Measurements from ENCODE around the gene CYBA.

Gene CYBA

DNA sequence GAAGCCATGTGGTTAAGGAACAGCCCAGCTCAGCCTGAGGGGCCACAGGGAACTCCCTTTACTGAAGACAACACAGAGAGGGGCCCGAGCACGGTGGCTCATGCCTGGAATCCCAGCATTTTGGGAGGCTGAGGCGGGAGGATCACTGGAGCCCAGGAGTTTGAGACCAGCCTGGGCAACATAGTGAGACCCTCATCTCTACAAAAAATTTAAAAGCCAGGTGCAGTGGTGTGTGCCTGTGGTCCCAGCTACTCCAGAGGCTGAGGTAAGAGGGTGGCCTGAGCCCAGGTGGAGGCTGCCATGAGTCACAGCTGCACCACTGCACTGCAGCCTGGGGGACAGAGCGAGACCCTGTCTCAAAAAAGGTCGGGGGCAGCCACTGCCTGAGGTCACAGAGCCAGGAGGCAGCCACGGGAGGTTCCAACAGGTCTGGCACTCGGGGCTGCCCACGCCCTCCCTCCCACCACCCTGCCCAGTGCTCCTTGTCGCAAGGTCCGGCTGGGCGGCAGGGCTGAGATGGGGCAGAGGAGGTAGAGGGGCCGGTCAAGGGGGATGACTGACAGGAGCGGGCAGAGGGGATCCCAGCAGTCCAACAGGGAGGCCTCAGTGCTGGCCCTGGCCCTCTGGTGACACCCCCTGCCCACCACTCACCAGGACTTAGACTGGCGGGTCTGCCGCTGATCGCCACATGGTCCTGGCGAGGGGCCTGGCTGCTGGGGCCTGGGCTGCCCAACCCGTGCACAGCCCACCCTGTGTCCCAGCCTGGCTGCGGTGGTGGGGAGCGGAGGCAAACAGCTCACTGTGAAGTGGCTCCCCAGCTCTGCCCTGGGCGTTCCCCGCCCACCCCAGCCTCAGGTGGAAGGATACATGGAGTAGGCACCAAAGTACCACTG is 3.4 kb downstream of the CYBA start:
- DNase-seq (ENCODE audit: low spot score): no peak

- DNase-seq (ENCODE audit: low spot score): no peak
Measured at GRCh38 chr16:88646345-88647034, 4.4 kb downstream of the CYBA start.

GRCh38 chr16:88645941-88646340 is 4.9 kb downstream of the CYBA start:
- DNase-seq (ENCODE audit: low spot score): no peak

- no peak for DNase-seq (ENCODE audit: low spot score)
Measured at GRCh38 chr16:88645455-88645854, 5.4 kb downstream of the CYBA start.

DNA sequence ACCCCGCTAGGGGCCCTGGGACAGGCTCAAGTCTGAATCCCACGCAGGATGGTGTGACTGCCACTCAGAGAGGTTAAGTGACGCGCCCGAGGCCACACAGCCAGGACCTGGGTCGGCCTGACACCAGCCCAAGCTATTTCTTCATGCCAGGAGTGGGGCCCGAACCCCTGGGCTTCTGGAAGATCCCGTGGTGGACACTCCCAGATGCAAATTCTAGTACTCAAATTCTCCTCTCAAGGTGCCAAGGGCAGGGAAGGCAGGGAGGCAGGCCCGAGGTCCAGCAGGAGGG is 7.3 kb downstream of the CYBA start:
- no peak for DNase-seq (ENCODE audit: low spot score)

DNA sequence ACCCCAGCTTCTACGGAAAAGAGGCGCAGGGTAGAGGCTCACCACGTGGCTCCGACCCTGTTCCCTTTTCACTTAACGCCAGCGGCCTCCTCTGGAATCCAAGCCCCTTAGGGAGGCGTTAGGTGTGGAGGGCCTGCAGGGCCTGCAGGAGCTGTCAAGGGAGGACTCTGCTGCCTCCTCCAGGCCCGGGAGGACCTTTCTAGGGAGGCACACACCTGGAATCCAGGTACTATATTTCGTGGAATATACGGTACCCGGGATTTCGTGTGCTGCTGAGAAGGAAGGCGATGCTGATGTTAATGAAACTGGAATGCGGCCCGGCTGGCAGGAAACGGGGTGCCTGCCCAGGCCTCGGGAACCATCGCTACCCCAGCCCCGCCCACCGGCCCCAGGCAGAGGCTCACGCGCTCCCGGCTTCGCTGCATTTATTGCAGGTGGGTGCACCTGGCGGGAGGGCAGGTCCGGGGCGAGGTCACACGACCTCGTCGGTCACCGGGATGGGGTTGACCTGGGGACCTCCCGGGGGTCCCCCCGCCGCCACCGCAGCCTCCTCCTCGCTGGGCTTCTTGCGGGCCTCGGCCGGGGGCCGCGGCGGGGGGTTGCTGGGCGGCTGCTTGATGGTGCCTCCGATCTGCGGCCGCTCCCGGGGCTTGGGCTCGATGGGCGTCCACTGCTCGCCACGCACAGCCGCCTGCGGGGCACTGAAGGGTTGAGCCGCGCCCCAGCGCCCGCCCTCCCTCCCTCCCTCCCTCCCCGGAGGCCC is 7.8 kb downstream of the CYBA start:
- DNase-seq (ENCODE audit: low spot score): no peak

- no peak for DNase-seq (ENCODE audit: low spot score)
Measured at GRCh38 chr16:88640498-88641247, 10.2 kb downstream of the CYBA start.

DNA sequence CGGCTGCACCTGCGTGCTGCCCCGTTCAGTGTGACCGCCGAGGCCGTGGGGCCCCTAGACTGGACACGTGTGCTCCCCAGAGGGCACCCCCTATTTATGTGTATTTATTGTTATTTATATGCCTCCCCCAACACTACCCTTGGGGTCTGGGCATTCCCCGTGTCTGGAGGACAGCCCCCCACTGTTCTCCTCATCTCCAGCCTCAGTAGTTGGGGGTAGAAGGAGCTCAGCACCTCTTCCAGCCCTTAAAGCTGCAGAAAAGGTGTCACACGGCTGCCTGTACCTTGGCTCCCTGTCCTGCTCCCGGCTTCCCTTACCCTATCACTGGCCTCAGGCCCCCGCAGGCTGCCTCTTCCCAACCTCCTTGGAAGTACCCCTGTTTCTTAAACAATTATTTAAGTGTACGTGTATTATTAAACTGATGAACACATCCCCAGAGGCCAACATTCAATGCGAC is 10.8 kb downstream of the CYBA start:
- DNase-seq (ENCODE audit: low spot score): no peak

DNA sequence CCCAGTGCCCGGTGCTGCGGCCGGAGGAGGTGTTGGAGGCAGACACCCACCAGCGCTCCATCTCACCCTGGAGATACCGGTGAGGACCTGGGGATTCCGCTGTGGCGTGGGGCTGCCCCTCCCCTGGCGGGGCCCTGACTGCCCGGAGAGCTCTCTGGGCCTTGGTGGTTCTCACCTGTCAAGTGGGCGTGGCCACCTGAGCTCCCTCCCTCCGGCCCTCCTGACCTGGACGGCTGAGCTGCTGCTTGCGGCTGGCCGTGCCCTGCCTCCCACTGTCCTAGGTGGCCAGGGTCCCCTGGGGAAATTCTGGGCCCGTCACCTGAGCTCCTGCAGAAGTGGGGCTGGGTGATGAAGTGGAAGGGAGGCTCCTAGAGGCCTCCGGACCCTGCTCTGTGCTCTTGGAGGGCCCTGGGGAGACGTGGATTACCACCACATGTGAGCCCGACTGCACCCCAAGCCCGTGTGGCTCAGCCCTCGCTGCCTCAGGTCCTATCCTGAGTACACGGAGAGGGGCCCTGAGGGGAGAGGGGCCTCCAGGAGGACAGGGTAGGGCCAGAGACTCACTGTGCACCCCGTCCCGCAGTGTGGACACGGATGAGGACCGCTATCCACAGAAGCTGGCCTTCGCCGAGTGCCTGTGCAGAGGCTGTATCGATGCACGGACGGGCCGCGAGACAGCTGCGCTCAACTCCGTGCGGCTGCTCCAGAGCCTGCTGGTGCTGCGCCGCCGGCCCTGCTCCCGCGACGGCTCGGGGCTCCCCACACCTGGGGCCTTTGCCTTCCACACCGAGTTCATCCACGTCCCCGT is 11.4 kb downstream of the CYBA start:
- no peak for DNase-seq (ENCODE audit: low spot score)

DNA sequence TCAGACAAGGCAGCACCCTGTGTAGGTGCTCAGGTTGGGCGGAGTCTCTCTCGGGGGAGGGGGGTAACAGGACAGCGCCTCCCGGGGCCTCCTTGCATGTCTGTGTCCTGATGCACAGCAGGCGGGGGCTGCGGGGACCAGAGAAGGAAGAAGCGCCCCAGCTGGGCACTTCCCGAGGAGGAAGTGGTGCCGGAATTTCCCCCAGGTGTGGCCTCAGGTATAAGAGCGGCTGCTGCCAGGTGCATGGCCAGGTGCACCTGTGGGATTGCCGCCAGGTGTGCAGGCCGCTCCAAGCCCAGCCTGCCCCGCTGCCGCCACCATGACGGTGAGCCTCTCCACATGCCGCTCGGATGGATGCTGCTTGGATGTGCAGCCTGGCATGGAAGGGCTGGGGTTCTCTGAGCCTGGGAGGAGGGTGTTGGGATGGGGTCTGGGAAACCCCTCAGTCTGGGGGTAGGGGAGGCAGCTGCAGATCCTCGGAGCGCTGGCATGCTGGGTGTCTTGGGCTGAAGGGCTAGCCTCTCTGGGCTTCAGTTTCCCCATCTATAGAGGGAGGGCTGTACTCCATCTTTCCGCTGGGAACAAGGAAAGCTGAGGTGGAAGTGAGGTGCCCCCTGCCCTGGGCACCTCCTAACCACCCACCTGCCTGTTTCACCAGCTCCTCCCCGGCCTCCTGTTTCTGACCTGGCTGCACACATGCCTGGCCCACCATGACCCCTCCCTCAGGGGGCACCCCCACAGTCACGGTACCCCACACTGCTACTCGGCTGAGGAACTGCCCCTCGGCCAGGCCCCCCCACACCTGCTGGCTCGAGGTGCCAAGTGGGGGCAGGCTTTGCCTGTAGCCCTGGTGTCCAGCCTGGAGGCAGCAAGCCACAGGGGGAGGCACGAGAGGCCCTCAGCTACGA is 12.3 kb downstream of the CYBA start, which contains the start of gene IL17C:
TSS of gene IL17C (plus strand) at position 250 of the 908 bp plus-strand sequence. CDS start at position 320, 70 bp downstream.
- DNase-seq (ENCODE audit: low spot score): no peak

DNA sequence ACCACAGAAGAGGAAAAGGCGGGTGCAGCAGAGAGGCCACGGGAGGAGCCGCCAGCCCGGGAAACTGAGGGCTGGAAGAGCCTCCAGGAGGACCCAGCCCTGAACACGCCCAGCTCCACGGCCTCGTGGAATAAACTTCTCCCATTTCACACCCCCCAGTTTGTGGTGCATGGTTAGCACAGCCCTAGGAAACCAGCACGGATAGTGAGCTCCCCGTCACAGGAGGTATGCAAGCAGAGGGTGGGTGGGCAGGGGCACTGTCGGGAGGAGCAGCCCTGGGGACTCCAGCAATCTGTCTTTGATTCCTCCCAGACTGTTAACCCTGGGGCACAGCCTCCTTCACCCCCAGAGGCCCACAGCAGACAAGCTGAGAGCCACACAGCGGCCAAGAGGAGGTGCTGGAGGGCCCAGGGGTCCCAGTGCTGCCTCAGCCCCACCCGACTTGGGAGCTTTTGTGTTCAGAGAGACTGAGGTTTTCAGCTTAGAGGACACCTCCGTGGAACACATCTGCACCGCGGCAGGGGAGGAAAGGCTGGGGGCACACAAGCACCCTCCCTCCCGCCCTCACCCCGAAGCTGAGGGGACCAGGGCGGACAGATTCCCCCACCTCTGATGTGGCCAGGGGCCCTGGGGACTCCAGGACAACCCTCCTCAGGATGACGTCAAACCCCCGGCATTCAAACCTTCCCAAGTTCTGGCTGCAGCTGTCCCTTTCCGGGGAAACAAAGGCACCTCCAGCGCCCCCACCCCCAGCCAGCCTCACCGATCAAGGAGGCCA is 14.2 kb downstream of the CYBA start:
- no peak for DNase-seq (ENCODE audit: low spot score)

- no peak for DNase-seq (ENCODE audit: low spot score)
Measured at GRCh38 chr16:88635671-88636319, 15.1 kb downstream of the CYBA start.

DNA sequence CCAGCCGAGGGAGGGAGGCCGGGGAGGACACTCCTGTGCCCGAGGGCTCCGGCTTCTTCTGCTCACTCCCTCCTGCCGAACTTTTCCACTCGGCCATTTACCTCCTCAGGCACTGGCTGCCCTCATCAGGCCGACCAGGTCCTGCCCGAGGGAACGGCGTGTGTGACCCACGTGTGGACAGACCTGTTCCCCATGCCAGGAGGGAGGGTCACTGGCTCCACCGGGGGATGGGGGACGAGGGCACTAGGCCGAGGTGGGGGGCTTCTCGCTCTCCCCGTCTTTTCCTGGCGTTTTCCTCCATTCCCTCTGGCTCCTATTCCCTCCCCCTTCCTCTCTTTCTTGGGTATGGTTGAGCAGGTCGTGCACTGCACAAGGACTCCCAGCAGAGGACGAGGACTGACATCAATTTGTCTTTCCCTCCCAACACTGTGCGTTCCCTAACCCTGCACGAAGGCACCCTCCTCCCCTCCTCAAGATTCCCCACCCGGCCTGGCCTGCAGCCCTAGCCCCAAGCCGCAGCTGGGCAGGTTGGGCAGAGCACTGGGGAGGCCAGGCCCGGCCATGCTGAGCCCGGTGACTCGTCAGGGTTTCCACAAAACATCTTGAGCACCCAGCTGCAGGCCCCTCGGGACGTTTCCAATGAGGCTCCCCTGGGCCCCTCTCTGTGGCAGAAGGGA is 15.7 kb downstream of the CYBA start:
- DNase-seq (ENCODE audit: low spot score): no peak

DNA sequence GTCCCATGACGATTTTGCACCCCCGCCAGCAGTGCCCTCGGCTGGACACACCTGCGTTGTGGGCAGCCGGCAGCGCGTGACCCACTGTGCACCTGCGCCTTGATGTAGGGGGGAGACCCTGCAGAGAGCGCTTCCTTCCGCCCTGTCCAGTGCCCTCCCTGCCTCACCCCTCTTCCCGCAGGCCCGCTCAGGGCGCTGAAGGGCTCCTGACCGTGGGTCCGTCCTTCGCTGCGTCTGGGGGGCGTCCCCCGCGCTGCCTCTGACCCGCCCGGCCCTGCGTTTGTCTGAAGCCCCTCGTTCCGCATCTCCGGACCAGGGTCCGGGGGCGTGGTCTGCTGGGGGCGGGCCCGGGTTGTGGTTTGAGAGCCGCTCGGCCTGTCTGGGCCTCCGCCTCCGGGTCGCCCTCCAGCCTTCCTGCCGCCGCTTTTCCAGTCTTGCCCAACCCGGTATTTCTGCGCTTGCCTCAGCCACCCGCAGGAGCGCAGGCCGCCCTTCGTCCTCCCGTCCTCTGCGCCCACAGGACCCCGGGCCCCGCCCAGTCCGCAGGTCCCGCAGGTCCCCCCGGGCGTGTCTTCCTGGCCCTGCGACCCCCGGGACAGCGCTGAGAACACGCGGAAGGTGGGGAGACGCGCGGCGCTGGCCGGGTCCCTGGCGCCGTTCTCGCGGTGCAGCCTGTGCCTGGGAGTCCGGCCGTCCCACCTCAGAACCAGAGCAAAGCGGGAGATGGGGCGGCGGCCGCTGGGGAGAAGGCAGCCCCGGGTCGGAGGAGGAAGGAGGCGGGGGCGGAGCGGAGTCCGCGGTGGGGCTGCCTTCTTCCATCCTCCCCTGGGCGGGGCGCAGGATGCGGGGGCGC is 16.5 kb downstream of the CYBA start:
- DNase-seq (ENCODE audit: low spot score): no peak

GRCh38 chr16:88633684-88634140 is 17.1 kb downstream of the CYBA start:
- peak; percentile 10 for DNase-seq (ENCODE audit: low spot score)

DNA sequence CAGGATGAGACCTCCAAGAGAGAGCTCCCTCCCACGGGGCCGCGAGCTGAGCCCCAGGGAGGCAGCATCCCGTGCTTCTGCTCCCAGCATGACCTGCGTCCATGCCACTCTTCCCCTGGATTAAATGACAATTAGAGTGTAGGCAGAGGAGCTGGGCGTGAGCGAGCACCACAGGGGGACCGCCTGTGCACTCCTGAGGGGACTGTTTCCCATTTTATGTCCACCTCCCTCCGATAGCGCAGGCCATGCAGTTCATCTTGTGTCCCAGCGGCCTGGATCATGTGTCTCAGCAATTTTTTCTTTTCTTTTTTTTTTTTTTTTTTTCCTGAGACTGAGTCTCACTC is 18.3 kb downstream of the CYBA start:
- DNase-seq (ENCODE audit: low spot score): no peak

- no peak for DNase-seq (ENCODE audit: low spot score)
Measured at GRCh38 chr16:88631920-88632586, 18.8 kb downstream of the CYBA start.

Measured in pons (tissue), 1 donor.